ENCODE data around the gene TM4SF18. TPM values are rescaled to one million over a fixed set of nuclear protein-coding genes. Genes with fewer than 3 reads are reported as not detected.

The TM4SF18 gene
- 30.9 to 38.2 TPM (median 33.6 TPM) in 5 replicates for total RNA-seq (2022; extraction: Qiagen RNA extraction)

DNA sequence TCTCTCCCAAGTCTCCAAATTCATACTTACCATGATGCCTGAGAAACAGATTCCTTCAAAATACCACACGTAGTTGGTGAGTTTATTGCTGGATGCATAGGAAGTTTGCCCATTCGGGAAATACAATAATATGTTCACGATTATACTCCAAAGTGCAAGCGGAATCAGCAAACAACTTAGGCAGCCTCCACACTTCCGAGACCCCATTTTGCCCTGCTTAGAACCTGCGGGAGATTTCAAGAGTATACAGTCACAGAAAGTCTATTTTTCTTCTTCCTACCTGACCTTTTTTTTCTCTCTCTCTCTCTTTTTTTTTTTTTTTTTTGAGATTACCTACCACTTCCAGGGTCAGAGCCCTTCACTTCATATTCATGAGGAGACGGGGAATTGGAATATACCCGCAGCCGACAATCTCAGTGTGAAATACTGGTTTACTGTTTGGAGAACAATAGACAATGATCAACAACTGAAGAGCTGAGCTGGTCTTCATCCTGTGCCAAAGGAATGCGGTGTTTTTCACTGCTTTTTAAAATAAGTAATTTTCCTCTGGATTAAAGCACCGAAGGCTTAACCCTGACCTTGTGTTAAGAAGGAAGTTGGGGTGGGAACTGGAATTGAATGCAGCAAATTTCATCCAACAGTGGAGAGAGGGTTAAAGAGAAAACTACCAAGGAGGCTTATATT is at the start of gene TM4SF18:
TM4SF18 (minus strand) TSS at position 461 of the 684 bp plus-strand sequence; CDS start at position 207, 254 bp downstream.

DNA sequence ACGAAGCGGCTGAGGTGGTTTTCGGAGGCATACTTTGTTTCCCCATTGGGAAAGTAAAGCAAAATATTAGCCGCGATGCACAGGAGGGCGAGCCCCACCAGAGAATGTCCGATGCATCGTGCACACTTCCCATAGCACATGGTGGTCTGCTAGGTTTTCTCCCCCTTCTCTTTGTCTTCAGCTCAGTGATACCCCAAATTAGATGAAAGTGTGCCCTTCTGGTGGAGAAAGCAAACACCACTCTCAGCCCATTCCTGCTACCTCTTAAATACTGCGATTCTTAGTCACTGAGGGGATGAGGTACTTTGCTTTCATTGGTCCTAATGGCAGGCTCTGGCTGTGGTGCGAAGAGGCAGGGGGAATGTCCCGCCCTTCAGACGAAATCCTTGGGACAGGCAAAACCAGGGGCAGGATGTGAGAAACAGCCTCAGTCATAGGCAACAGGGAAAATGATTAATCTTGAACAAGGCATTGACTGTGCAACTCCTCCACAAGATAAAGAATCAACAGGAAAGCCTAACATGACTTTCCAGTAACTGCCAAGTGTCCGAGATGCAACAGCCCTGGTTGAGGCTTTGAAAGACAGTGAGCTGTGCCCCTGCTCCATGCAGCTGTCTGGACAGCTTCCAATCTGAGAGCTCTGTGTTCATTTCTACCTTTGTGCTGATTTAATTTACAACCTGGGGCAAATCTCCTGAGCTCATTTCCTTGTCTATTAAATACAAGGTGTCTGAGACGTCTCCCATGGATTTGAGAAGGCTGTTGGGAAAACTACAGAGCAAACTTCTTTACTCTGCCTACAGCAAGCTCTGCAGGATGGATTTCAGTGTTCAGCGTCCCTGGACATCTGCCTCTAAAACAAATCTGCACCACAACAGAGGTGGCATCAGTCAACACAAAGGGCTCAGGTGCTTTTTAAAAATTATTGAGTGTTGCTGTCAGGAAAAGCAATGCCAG is 44.2 kb upstream of the TM4SF18 start, which contains the start of gene TM4SF1:
TM4SF1 (minus strand) TSS at position 242 of the 957 bp plus-strand sequence; CDS start at position 140, 102 bp downstream.

Other genes starting within 250 kb of the TM4SF18 start
- gene HLTF, start 247.1 kb downstream of the TM4SF18 start, total RNA-seq (2022; extraction: Qiagen RNA extraction) = 13.0 to 19.4 TPM (median 17.3 TPM) in 5 replicates
- 29.7 to 36.5 TPM (median 35.9 TPM) in 5 replicates for gene HPS3, start 204.0 kb downstream of the TM4SF18 start, total RNA-seq (2022; extraction: Qiagen RNA extraction)
- 4.7 to 8.1 TPM (median 5.9 TPM) in 5 replicates for gene CP, start 111.8 kb downstream of the TM4SF18 start, total RNA-seq (2022; extraction: Qiagen RNA extraction)
- gene TM4SF1, start 44.0 kb upstream of the TM4SF18 start, total RNA-seq (2022; extraction: Qiagen RNA extraction) = 839 to 1,636 TPM (median 1,052 TPM) in 5 replicates
- gene TM4SF4, start 141.1 kb upstream of the TM4SF18 start, total RNA-seq (2022; extraction: Qiagen RNA extraction) = 27.3 to 44.6 TPM (median 35.9 TPM) in 5 replicates